Tibial nerve (tissue), 4 donors: ENCODE results near the gene RASSF8. TPM values are rescaled to one million over a fixed set of nuclear protein-coding genes. Genes with fewer than 3 reads are reported as not detected.
A peak's percentile ranks its signal among the peaks of the same experiment; 100 is the strongest.

Experiments
- DNase-seq, 2 donors: peaks; one replicate each; pipeline ENCODE4 v3.0.0-alpha.2; 2019; ENCODE audit warnings: low spot score in 2 of 2
- H3K27ac ChIP-seq, 4 donors: fragments of 200-600 bp; sonication (generic) in 3 of 4; one replicate each; pipeline ENCODE4 v1.5.1; 2017 to 2019; ENCODE audit warnings: mild to moderate bottlenecking in 1 of 4
- H3K27me3 ChIP-seq, 2 donors: fragments of 200-600 bp; sonication (generic) in 1 of 2; one replicate each; pipeline versions ENCODE4 v1.5.1 to v1.6.0; 2017 to 2019
- H3K36me3 ChIP-seq, 3 donors: fragments of 200-600 bp; sonication (generic); one replicate each; pipeline ENCODE4 v1.5.1; 2018 to 2019
- H3K4me1 ChIP-seq, 4 donors: fragments of 200-600 bp; sonication (generic) in 3 of 4; one replicate each; pipeline ENCODE4 v1.5.1; 2017 to 2019
- H3K4me3 ChIP-seq, 4 donors: fragments of 200-600 bp; sonication (generic) in 3 of 4; one replicate each; pipeline ENCODE4 v1.5.1; 2017 to 2019; ENCODE audit warnings: mild to moderate bottlenecking in 1 of 4, moderate library complexity in 1 of 4
- H3K9me3 ChIP-seq, 4 donors: fragments of 200-600 bp; sonication (generic) in 3 of 4; one replicate each; pipeline ENCODE4 v1.5.1; 2017 to 2019
- EP300 ChIP-seq, 2 donors: sonication (generic); formaldehyde crosslinking; IDR thresholded peaks; one replicate each; pipeline ENCODE4 v1.6.1; 2017; ENCODE audit warnings: antibody characterized with exemption in 2 of 2, mild to moderate bottlenecking in 1 of 2
- POLR2A ChIP-seq, 2 donors: fragments of 450-650 bp; IDR thresholded peaks; one replicate each; pipeline ENCODE4 v1.6.1; 2017; ENCODE audit warnings: antibody characterized with exemption in 2 of 2, mild to moderate bottlenecking in 2 of 2, moderate library complexity in 2 of 2
- WGBS, 2 donors: methylation state at CpG; one replicate each; pipeline ENCODE4 v1.1.5; 2018; 5-methylcytosine and 5-hydroxymethylcytosine counted together
- total RNA-seq, 4 donors: library from RNA; depleted of rRNA; stranded (reverse); fragments of >200 nt; gene quantifications; one replicate each; pipeline ENCODE4 v1.1.0, GENCODE V29; 2016
- TF ChIP-seq, protein P1 (sequence below), 5 experiments: fragments of 200-600 bp in 3 of 5; fragments of 450-650 bp in 2 of 5; sonication (generic) in 3 of 5; IDR thresholded peaks; one replicate each; pipeline ENCODE4 v1.5.1; 2016 to 2019; ENCODE audit warnings: antibody characterized with exemption in 5 of 5, mild to moderate bottlenecking in 3 of 5, moderate library complexity in 2 of 5

Gene RASSF8
- total RNA-seq, 4 donors from 2014 or later, result 42.9 to 87.2 (median 76.1) TPM

DNA sequence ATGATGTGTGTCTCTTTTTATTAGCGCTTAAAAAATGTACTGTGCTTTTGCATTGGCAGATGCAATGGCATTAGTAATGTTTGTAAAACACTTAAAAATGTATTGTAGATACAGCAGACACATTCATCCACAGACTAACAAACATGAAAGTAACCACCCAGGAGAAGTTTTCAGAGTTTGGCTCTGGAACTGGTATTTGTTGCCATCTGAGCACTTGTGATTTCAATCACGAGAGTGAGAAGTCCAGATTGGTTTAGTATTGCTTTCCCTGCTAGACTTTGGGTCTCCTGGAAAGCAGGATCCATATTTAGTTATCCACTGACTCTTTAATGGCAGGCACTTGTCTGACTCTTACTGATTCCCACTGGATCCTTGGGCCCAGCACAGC, 13.2 kb downstream of the RASSF8 start:
- H3K9me3 ChIP-seq, result no peaks in the 10 kb centered on the region
- no peak for DNase-seq
- TF ChIP-seq, protein P1, sequence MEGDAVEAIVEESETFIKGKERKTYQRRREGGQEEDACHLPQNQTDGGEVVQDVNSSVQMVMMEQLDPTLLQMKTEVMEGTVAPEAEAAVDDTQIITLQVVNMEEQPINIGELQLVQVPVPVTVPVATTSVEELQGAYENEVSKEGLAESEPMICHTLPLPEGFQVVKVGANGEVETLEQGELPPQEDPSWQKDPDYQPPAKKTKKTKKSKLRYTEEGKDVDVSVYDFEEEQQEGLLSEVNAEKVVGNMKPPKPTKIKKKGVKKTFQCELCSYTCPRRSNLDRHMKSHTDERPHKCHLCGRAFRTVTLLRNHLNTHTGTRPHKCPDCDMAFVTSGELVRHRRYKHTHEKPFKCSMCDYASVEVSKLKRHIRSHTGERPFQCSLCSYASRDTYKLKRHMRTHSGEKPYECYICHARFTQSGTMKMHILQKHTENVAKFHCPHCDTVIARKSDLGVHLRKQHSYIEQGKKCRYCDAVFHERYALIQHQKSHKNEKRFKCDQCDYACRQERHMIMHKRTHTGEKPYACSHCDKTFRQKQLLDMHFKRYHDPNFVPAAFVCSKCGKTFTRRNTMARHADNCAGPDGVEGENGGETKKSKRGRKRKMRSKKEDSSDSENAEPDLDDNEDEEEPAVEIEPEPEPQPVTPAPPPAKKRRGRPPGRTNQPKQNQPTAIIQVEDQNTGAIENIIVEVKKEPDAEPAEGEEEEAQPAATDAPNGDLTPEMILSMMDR (IDR thresholded peaks at IDR 0.05), result peak in 1 of 5 experiments; percentile 3
- TF ChIP-seq POLR2A (IDR thresholded peaks at IDR 0.05), result no peak
- H3K4me3 ChIP-seq, result no peak overlapping the region
- H3K36me3 ChIP-seq, result no peaks in the 10 kb centered on the region
- H3K27me3 ChIP-seq, result no peaks in the 10 kb centered on the region
- H3K27ac ChIP-seq, result peak overlapping the region in 3 of 4 donors; percentile 21 to 69 (median 45)
- WGBS, 2 donors, result 46 to 67% methylated on average over 2 of the region's 2 CpGs
- peaks cover 0 to 91% (median 25%) of the 10 kb centered on the region in 4 donors for H3K4me1 ChIP-seq

DNA sequence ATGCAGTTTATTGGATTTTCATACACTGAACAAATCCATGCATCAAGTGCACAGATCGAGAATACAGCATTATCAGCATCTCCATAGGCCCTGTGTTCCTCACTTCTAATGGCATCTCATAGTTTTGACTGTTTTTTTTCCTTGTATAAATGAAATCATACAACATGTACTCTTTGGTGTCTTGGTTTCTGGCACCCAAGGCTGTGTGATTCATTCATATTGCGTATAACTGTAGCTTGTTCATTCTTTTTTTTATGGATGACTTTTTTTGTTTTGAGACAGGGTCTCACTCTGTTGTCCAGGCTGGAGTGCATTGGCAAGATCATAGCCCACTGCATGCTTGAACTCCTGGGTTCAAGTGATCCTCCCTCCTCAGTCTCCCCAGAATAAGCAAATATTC, 14.3 kb downstream of the RASSF8 start:
- no peak for DNase-seq
- Histone ChIP-seq H3K36me3 (no peaks in the 10 kb centered on the region), H3K4me3 (no peak overlapping the region), H3K27me3 (no peaks in the 10 kb centered on the region), H3K27ac (peak overlapping the region in 2 of 4 donors; percentile 45 to 69), H3K4me1 (peaks cover 0 to 91% (median 23%) of the 10 kb centered on the region in 4 donors), H3K9me3 (no peaks in the 10 kb centered on the region)
- no peak for TF ChIP-seq EP300 (IDR thresholded peaks at IDR 0.05)
- TF ChIP-seq, protein P1 (IDR thresholded peaks at IDR 0.05), result no peak
- no peak for TF ChIP-seq POLR2A (IDR thresholded peaks at IDR 0.05)
- 62 to 65% methylated on average over 2 of the region's 2 CpGs for WGBS, 2 donors

DNA sequence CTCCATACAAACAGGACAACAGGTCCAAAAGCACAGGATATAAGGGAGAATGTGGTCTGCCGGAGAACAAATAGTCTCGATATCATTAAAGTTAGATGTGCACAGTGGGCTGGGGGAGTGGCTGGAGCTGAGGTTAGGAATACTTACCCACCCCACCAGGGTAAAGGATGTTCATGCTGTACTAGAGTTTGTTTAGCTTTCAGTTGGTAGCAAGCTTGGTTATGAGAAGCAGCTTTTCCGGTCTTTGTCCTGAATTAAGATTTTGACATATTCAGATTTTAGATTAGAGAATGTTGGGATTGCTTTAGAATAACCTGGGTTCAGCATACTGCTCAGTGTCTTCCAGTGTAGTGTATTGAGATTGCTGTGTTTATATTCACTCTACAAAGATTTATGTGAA, 16.7 kb downstream of the RASSF8 start:
- no peak for DNase-seq
- Histone ChIP-seq H3K4me1 (peaks cover 0 to 88% (median 21%) of the 10 kb centered on the region in 4 donors), H3K36me3 (no peaks in the 10 kb centered on the region), H3K4me3 (no peak overlapping the region), H3K27me3 (no peaks in the 10 kb centered on the region), H3K27ac (no peak overlapping the region), H3K9me3 (no peaks in the 10 kb centered on the region)
- TF ChIP-seq POLR2A (IDR thresholded peaks at IDR 0.05) (no peak), EP300 (IDR thresholded peaks at IDR 0.05) (no peak)
- TF ChIP-seq, protein P1 (IDR thresholded peaks at IDR 0.05), result no peak
- WGBS, 2 donors, result 96 to 98% methylated on average over 3 of the region's 3 CpGs

DNA sequence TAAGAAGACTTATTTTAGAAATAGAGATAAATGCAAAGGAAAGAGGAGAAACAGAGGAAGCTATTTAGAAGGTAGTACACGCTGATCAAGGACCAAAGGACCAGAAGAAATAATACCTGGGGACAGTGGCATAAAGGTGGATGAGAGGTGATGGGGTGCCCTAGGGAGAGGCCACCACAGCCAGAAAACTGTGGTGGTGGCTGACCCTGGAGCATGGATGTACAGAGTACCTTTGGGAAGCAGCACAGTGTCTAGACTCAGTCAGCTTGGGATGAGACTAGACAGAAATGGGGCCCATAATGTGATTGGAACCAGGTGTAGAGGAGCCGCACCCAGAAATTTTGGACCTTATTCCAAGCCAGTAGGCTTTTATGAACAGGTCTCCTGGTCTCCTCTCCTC, 17.2 kb downstream of the RASSF8 start:
- no peak for DNase-seq
- no peaks in the 10 kb centered on the region for H3K36me3 ChIP-seq
- WGBS, 2 donors, result 91 to 97% methylated on average over 2 of the region's 2 CpGs
- peaks cover 0 to 87% (median 19%) of the 10 kb centered on the region in 4 donors for H3K4me1 ChIP-seq
- H3K9me3 ChIP-seq, result no peaks in the 10 kb centered on the region
- H3K4me3 ChIP-seq, result no peak overlapping the region
- no peak overlapping the region for H3K27ac ChIP-seq
- TF ChIP-seq, protein P1 (IDR thresholded peaks at IDR 0.05), result no peak
- TF ChIP-seq EP300 (IDR thresholded peaks at IDR 0.05) (no peak), POLR2A (IDR thresholded peaks at IDR 0.05) (no peak)
- no peaks in the 10 kb centered on the region for H3K27me3 ChIP-seq

DNA sequence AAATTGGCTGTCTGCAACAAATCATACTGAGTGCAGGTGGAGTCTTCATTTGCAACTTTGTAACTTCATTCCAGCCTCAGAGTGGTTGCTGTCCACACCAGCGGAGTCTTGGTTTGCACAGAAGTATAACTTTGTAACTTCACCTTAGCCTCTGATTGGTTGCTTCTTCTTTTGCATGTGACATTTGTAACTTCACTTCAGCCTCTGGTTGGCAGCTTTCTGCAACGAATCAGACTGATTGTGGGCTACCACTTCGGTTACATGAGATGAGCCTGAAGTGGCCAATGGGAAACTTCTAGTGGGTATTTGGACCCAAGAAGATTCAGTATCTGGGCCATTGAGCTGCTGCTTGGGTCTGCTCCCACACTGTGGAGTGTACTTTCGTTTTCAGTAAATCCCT, 17.8 kb downstream of the RASSF8 start:
- Histone ChIP-seq H3K27ac (peak overlapping the region in 2 of 4 donors; percentile 38 to 62), H3K4me1 (peaks cover 0 to 88% (median 17%) of the 10 kb centered on the region in 4 donors)
- WGBS, 2 donors, result 67 to 70% methylated on average over 4 of the region's 4 CpGs

More for the DNA sequence above, 17.8 kb downstream of the RASSF8 start:
- no peak for DNase-seq
- H3K36me3 ChIP-seq, result no peaks in the 10 kb centered on the region
- TF ChIP-seq POLR2A (IDR thresholded peaks at IDR 0.05), result no peak
- TF ChIP-seq EP300 (IDR thresholded peaks at IDR 0.05), result no peak
- TF ChIP-seq, protein P1 (IDR thresholded peaks at IDR 0.05), result no peak
- H3K4me3 ChIP-seq, result peak overlapping the region in 1 of 4 donors; percentile 32
- no peaks in the 10 kb centered on the region for H3K9me3 ChIP-seq
- no peaks in the 10 kb centered on the region for H3K27me3 ChIP-seq
